ENCODE data around the gene MCIDAS.

MCIDAS gene

DNA sequence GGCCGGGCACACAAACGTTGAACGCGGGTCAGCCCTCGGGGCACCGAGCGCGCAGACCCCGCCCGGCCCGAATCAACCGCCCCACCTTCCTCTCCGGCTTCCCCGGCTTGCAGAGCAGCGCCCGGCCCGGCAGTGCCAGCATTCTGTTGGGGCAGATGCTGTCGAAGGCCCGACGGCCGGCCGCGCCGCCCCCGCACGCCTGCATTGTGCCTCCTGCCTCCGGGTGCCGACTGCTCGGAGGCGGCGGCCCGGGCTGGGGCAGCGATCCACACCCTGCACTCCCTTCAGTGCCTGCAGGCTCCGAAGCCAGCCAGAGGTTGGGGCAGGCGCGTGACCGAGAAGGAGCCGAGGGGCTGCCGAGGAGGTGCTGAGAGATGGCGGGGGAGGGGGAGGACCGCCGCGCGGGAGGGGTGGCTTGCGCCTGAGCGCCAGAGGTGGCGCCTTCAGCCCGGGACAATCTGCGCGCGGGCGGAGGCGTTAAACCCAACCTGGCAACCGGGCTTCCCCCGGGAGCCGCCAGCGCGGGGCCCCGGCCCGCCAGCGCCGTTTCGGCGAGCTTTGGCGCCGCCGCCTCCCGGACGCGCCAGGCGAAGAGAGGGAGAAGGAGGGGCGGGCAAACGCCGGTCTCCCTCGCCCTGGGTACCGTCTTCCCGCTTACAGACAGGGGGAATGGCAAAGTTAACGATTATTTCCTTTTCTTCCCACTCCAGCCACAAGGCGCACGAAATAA, at the start of gene MCIDAS:
Gene MCIDAS, minus strand, starts transcription at position 382 of the 730 bp plus-strand sequence. Its CDS starts 177 bp downstream, at position 205.
- no peak for DNase-seq (ENCODE audit: low read depth)

DNA sequence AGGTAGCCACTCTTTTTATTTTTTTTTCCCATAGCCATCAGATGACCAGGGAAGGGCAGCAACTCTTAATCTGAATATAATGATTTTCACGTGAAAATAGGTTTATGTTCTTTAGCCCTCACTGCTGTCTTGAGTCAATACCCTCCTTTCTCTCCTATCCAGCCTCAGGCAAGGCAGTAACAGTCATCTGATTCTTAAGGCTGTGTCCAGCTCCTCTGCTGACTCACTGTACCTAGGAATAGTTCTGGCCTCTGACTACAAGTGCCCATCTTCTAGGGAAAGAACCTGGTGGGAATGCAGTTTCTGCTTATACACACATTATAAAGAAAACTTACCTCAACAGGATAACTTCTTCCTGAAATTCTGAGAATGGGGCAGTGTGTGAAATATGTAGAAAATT, 49.7 kb upstream of the MCIDAS start:
- no peak for DNase-seq (ENCODE audit: low read depth)

DNA sequence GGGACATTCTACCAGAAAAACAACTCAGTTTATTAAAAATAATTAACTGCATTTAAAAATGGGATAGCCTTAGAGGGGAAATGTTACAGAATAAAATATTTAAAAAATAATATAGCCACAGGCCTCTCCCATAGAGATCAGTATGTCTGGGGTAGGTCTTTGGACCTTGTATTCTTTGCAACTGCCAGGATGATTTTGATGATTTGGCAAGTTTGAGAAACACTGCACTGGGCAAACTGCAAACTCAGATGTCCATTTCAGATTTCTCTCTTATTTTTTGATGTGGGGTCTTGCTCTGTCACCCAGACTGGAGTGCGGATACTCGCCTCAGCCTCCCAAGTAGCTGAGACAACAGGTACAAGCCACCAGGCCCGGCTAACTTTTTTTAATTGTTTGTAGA, 31.2 kb upstream of the MCIDAS start:
- no peak for DNase-seq (ENCODE audit: low read depth)

DNA sequence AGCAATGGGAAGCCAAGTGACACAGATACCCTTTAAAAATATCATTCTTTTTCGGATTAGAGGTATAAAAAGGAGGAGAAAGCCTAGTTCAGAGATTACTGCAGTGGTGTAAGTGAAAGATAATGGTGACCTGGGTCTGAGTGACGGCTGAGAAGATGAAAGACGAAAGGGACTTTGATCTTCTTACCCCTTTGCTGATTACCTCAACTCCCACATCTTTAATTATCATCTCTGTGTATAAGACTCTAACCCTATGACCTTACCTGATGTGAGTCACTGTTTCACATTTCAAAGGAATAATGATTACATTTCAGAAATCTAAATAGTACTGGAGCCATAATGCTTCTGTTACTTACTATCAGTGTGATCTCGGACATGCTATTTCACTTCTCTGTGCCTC, 27.7 kb upstream of the MCIDAS start:
- DNase-seq (ENCODE audit: low read depth), result no peak

DNA sequence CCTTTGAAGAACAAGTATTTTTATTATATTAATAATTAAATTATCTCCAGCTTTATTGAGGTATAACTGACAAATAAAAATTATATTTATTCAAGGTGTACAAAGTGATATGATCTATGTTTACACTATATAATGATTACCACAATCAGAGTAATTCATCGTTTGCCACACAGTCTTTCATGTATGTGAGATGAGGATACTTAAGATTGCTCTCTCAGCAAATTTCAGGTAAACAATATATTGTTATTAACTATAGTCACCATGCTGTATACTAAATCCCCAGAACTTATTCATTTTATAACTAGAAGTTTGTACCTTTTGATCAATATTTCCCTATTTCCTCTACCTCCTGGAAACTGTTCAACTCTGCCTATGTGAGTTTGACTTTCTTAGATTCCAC, 22.9 kb upstream of the MCIDAS start:
- DNase-seq (ENCODE audit: low read depth), result no peak

DNA sequence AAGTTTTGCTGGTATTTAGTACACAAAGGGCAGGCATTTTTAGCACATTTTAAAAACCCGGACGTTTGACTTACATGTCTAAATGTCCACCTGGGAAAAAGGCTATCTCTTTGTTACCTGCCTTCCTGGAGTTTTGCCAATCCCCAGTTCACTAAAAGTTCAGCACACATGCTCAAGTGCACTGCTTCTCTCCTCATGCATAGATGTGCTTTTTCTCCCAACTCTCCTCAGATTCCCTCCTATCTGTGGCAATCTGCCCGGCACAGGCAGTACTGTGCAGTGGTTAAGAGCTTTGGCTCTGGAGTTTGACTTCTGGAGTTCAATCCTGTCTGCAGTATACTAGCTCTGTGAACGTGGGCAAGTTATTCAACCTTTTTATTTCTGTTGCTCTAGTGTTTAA, 14.6 kb upstream of the MCIDAS start:
- DNase-seq (ENCODE audit: low read depth), result no peak

DNA sequence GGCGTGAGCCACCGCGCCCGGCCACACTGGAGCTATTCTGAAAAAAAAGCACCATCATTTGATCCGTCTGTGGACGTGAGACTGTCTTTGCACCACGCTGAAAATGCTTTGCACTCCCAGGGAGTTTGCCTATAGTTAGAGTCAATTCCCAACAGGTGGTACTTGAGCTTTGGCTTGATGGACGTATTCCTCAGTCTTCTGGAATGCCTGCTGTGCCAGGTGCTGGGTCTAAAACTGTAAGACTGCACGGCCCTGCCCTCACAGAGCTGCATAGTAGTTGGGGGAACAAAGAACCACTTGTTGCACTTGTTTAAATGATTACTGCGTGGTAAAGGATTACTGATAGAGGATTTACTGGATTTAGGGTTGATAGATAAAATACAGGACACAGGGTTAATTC, 9.7 kb upstream of the MCIDAS start:
- DNase-seq (ENCODE audit: low read depth), result no peak

DNA sequence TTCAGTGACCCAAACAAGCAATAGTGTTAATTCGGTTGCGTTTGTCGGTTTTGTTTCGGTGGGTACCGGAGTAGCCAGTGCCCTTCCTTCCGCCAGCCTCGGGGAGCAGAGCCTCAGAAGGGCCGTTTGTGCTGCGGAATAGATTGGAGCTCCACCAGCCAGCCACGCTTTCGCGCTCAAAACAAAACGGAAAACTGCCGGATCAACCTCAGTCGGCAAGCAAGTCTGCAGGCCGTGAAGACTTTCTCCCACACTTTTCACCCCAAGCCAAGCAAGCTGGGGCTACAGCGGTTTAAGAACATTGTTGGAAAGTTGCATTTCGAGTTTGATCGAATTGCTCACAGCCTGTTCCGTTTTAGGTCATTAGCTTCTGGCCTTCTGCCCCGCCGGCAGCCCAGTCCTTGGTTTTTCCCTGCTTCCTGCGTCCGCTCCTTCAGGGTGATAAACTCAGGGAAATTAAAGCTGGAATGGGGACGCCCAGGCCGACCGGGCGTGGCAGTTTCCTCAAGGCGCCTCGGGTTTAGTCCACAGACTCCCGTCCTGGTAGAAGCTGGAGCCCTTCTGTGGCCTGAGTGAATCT, 7.1 kb upstream of the MCIDAS start:
- DNase-seq (ENCODE audit: low read depth), result no peak

DNA sequence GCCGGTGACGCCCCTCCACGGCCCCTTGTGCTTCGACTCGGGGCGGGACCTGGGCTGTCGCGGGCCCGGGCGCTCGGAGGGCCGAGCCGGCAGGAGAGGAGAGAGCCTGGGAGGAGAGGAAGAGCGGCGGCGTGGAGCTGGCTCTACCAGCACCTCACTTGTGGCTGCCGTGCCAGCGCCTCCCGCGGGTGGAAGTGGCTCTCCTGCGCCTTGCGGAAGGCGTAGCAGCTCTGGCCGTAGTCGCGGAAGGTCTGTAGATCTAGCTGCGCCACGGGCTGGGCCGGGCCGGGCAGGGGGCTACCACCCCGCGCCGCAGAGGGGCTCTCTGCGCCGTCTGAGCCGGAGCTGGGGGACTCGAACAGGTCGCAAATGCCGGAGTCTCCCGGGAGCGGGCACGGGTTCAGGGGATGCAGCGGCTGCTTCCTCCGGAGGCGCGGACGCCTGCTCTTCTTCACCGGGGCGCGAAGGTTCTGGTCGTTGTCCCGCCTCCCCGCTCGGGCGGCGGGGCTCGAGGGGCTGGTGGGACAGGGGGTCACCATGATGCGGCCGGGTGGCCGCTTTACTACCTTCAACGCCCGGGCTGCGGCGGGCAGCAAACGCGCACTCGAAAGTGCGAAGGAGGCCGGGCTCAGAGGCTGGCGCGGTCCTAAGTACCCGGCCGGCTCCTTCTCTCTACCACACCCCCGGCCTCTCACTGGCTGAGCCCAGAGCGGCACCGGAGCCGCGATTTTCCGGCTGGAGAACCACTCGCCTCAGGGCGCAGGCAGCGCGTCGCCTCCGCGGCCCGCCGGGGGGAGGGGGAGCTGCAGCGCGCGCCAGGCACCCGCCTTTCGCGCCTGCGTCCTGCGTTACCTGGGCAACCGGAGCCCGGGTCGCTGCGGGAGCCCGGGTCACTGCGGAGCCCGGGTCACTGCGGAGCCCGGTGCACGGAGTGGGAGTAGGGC, 6.1 kb upstream of the MCIDAS start, which contains the start of gene CCNO:
Gene CCNO, minus strand, starts transcription at position 624 of the 944 bp plus-strand sequence. Its CDS starts 85 bp downstream, at position 539.
- DNase-seq (ENCODE audit: low read depth), result no peak

DNA sequence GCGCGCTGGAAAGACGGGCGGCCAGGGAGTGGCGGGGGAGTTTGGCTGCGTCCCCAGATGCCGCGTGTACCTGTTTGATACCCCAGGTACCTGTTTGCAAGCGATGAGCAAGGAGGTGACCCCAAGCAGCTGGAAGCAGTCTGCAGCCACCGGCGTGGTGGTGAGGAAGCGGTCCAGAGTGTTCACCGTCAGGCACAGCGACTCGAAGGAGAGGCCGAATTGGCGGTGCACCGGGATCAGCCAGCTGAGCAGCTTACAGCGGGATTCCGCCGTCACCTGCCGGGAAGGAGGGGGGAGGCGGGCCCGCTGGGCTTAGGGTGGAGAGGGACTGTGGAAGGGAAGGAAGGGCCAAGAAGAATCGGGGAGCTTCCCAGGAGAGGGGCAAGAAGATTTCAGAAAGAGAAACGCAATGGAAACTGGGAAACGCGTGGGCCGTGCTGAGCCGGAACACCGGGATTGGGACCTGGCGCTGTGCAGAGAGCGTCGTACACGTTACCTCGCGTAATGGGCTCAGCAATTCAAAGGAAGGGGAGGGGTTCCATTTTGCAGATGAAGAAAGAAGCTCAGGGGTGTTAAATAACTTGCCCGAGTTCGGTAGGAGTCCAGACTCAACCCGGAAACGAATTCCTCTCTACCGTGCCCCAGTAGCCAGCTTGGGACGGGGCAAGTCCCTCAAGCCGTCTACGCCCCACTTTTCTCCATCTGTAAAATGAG, 5.3 kb upstream of the MCIDAS start:
- no peak for DNase-seq (ENCODE audit: low read depth)

DNA sequence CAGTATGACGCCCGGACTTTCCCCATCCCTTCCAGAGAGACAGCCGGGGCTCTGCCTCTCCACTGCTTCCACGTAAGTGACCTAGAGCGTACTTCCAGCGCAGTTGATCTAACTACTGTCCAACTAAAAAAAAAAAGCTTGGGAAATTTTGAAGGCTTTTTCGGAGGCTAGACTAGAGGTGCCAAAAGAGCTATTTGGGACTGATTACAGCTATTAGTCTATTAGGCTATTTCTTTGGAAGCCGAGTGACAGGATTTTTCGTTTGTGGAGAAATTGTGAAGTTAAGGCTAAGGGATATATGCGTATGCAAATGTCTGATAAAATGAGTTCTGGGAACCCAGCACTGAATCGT, 4.8 kb upstream of the MCIDAS start:
- no peak for DNase-seq (ENCODE audit: low read depth)

DNA sequence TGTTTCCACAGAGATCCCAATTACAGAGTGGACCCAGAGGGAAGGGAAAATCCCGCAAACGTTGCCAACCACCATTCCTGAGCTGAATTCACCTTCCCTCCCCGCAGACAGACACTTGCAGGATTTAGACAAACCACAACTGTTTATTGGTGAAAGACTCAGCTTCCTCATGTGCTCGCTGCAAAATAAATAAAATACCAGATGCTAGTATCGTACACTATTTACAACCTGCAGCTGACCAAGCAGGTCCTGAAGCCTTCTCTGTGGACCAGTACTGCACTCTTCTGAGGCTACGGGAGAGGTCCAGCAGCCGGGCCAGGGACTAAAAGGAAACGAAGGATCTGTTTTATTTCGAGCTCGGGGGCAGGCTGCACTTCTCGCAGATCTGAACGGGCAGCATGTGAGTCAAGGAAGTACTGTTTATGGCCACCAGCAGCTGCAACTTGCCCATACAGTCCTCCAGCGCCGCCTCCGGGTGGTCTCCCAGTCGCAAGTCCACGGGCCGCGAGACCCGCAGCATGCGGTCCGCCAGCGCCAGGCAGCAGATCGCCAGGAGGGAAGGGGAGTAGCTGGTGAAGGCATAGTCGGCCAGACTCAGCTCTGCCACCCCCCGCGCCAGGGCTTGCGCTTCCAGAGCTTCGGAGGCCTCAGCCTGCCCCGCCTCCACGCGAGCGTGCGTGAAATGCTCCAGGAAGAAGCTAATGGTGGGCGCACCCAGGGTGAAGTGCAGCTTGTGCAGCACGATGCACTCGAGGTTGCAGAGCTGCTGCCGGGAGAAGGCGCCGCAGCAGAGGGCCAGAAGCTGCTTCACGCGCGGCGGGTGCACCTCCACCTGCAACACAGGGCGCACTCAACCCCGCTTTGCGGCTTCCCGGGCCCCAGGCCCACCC, 4.2 kb upstream of the MCIDAS start:
- no peak for DNase-seq (ENCODE audit: low read depth)

DNA sequence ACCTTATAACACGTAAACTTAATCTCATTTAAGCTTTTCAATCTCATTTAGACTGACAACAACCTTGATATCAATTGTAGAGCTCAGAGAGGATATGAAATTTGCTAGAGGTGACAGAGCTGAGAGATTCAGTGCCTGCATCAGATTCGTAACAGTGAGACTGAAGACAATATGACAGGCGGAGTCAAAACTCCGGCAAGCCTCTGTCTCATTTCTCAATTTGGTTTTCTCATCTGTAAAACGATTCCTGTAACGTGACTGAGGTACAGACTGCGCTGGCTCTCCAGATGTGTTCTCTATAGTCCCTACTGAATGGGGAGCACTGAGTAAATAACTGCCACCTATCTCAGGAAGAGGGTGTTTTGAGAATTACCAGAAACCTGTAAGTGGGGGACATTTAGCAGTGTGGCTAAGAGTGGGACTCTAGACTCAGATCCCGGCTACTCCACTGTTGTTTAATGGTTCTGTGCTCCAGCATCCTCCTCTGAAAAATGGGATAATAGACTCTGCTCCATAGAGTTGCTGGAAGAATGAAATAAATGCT, 3.0 kb upstream of the MCIDAS start:
- no peak for DNase-seq (ENCODE audit: low read depth)

DNA sequence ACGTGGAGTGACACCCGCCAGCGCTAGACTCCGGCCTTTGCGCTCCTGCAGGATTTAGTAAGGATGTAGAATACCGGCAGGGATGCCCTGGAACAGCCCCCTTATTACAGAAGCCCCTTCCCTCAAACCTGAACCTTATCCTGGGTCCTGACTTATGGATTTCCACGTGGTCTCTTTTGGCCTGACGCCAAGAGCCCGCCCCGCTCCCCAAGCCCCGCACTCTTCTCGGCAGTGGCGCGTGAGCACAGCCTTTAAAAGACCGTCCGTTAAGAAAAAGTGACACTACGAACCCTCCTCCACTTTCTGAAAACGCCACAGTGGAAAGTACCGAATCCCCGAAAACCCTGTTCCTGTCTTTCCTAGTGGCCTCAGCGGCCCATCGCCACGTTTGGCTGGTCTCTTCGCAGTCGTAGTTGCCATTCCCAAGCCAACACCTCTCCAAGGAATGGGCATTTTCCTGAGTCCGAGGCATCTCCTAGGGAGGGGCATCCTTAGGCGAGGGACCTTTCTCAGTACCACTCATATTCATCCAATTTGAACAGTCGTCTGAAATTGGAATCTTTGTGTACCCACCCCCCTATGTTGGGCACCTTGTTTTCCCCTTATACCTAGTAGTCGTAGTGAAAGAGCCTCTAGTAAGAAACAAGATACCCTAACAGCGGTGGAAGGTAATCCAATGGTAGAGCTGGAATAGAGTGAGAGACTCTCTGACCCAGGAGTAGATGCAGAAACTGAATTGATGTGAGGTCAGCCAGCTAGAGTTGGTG, 732 bp upstream of the MCIDAS start:
- DNase-seq (ENCODE audit: low read depth), result no peak

DNA sequence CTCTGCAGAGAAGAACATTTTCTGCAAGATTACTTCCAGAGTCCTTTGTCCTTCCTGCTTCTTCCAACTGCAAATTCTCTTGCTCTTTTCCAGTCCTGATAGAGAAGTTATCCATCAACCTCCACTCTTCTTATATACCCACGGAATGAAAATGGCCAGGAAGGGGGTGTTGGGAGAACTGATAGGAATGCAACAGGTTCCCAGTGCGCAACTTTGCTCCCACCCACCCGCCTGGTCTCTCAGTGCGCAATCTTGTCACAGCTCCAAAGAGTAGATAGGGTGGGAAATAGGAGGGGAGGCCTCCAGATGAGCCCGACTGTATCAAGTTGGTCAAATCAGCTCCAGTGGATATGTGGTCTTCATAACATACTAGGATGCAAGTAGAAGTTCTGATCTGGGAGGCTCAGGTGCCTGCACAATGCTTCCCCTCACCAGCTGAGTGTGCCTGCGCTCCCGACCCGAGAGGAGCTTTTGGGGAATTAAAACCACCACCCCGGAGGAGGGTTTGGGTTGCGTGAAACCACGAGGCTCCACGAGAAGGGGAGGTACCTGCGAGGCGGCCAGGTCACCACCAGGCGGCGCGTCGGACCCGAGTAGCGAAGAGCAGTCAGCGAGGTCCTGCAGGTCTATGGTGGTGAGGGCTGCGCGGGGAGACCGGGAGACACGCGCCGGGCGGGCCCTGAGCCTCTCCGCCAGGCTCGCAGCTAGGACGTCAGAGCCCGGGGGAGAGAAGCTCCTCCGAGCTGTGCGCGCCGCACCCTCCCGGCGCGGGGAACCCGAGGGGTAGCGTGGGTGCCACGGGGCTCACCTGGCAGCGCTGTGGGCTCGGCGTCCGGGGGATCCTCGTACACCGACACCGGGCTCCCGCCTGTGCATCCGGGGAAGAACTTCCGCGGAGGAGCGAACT, 835 bp downstream of the MCIDAS start:
- DNase-seq (ENCODE audit: low read depth), result no peak

DNA sequence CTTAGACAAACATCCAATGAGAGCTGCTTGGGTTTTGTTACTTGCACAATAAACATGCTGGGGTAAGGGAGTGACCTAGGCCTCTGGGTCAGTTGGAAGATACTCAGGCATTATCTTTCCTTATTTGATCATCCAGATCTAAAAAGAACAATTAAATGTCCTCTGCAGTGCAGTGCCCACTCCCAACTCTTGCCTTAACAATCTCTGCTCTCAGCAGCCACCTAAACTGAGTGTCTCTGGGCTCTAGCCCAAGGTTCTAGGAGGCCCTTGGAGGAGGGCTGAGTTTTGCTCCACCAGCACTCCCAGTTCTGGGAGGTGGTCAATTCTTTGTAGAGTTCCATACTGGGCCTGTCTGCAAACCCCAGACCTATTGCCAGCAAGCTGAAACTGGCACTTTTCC, 1.8 kb downstream of the MCIDAS start:
- no peak for DNase-seq (ENCODE audit: low read depth)

DNA sequence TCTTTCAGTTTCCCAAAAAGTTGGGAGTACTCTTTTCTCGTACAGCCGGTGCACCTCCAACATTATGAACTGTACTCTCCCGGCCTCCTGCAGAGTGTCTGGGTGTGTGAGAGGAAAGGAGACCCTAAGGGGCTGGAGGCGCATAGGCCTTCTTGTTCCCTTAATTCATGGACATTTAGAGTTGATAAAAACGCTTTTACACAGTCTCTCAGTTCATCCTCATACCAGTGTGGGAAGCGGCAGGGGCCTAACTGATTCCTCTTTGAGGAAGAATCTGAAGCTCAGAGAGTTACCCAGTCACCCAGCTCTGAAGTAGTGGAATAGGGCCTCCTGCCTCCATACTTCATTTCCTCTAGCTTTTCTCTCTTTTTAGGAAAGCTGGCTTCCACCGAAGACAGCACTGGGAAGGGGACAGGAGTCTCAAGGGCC, 3.3 kb downstream of the MCIDAS start:
- DNase-seq (ENCODE audit: low read depth), result no peak

DNA sequence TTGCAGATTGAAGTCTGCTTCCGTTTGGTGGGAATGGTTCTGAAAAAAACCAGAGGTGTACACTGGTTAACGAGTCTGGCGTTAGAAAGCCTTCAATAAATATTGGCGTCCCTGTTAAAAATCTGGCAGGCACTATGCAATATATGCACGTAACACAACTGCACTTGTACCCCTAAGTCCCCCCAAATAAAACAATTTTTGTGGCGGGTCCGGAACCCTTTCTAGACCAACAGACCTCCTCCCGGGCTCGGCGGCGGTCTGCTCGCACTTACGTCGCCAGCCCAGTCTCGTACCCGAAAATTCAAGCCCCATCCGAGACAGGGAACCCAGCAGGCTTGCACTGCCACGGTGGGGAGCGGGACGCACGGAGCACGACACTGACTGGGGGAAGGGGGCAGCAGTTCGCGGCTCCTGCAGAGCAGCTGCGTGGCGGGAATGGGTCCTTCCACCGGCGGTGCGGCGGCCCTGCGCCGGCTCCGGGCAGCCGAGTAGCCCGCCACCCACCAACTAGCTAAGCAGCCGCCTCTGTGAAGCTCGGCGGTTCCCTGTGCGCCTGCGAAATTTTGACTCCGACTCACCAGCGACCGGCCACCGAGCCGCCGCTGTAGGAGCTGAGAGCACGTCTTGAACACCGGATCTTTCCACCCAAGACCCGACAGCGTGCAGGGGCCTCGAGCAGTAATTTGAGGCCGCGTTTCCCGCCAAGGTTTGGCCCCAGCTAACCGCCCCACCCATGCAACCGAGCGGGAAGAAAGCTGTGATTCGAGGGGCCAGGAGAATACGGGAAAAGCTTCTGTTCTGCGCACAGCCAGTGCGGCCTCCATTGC, 3.9 kb downstream of the MCIDAS start:
- DNase-seq (ENCODE audit: low read depth), result no peak

All from stimulated activated CD8-positive, alpha-beta memory T cell treated with anti-CD3 and anti-CD28 coated beads, Interleukin-7, amount 100 ng/mL, for 24 hours (primary cell).